Stimulated activated naive CD8-positive, alpha-beta T cell treated with anti-CD3 and anti-CD28 coated beads, Interleukin-15, amount 100 ng/mL, for 72 hours (primary cell): ENCODE measurements around the gene BHLHE41.
A peak's percentile ranks its signal among the peaks of the same experiment; 100 is the strongest.

Experiments used
- ATAC-seq: fragments of 150-1000 bp; cut with Tn5 transposase; 2 replicates; pipeline ENCODE4 v1.10.0; 2021; ENCODE audit warnings: mild to moderate bottlenecking, moderate library complexity
- DNase-seq, 2 donors: peaks; one replicate each; pipeline ENCODE4 v3.0.0; 2021 to 2022
- H3K27ac Mint-ChIP-seq, 2 donors: one replicate each; pipeline ENCODE4 v1.8.0; 2022; ENCODE audit warnings: mild to moderate bottlenecking in 2 of 2, mixed read lengths in 2 of 2, moderate library complexity in 2 of 2
- H3K27me3 Mint-ChIP-seq: one replicate; pipeline ENCODE4 v1.8.0; 2022; ENCODE audit warnings: mixed read lengths
- H3K4me1 Mint-ChIP-seq: one replicate; pipeline ENCODE4 v1.8.0; 2022; ENCODE audit warnings: mild to moderate bottlenecking, mixed read lengths
- H3K4me3 Mint-ChIP-seq, 2 donors: one replicate each; pipeline ENCODE4 v1.8.0; 2022; ENCODE audit warnings: mild to moderate bottlenecking in 2 of 2, mixed read lengths in 2 of 2, moderate library complexity in 1 of 2
- H3K9me3 Mint-ChIP-seq, 2 donors: one replicate each; pipeline ENCODE4 v1.8.0; 2022; ENCODE audit warnings: mixed read lengths in 2 of 2

Gene BHLHE41

DNA sequence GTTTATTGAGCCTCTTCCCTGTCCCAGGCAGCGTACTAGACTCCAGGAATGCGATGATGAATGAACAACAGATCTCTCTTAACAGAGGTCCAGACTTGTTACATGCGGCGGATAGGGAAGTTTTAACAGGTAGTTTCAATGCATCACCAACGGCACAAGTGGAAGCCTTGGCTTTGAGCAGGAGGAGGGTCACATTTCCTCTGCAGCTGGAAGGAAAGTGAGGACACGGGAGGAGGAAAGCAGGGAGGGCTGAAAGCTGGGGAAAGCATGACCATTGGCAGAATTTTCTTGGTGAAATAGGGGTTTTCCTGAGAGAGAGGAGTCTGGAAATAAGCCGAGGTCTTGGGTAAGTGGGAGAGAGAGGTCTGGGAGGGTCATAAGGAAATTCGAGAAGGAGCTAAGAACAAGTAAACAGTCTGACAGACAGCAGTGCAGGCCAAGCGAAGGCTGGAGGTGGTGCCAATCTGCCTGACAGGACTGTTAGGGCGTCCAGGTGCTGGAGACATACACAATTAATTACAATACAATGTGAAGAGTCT lies 15.4 kb downstream of the BHLHE41 start:
- Mint-ChIP-seq H3K27me3 (peaks cover 33% of the 10 kb centered on the region), H3K27ac (no peak overlapping the region), H3K9me3 (no peaks in the 10 kb centered on the region), H3K4me3 (no peak overlapping the region), H3K4me1 (peaks cover 8% of the 10 kb centered on the region)
- ATAC-seq, result no peak
- no peak for DNase-seq

GRCh38 chr12:26108915-26109314 lies 15.9 kb downstream of the BHLHE41 start:
- DNase-seq (no peak), ATAC-seq (no peak)
- Mint-ChIP-seq H3K27me3 (peaks cover 36% of the 10 kb centered on the region), H3K9me3 (no peaks in the 10 kb centered on the region), H3K4me1 (peaks cover 6% of the 10 kb centered on the region), H3K4me3 (no peak overlapping the region), H3K27ac (no peak overlapping the region)

DNA sequence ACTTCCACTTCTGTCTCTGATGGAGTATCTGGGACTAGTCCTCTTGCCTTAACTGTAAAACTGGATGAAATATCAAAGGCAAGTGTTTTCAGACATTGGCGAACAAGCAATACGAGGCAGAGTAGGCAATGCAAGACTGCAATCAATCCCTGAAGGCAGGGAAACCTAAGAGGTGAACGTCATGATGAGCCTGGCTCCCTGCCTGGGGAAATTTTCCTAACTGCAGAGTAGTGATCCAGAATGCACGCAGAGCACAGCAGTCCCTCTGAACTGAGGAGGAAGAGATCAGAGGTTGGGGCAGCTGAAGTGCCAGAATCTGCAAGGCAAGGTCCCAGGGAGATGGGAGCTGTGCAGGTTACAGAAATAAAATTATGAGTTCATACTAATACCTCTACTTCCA lies 18.5 kb downstream of the BHLHE41 start:
- Mint-ChIP-seq H3K27me3 (peaks cover 31% of the 10 kb centered on the region), H3K9me3 (no peaks in the 10 kb centered on the region), H3K4me1 (no peaks in the 10 kb centered on the region)

DNA sequence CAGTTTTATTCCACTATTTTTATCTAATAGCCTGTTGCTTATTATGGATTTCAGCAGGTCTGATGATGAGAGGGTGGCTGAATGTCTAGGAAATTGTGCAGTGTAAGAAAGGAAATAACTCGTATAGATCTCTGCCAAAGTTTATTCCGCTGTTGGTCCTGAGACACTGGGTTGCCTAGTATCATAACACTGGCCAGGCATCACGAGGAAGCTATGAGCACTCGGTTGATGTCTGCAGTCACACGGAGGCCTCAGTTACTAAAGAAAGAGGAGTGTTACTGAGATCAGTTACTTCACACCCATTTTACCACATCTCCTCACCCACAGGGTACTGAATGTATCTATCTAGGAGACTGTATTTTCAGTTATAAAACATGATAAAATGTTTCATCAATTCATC lies 21.9 kb downstream of the BHLHE41 start:
- no peak overlapping the region for H3K4me3 Mint-ChIP-seq
- H3K4me1 Mint-ChIP-seq, result no peaks in the 10 kb centered on the region
- peaks cover 29% of the 10 kb centered on the region for H3K27me3 Mint-ChIP-seq
- ATAC-seq (no peak), DNase-seq (no peak)
- no peaks in the 10 kb centered on the region for H3K9me3 Mint-ChIP-seq
- no peak overlapping the region for H3K27ac Mint-ChIP-seq

More for the DNA sequence above, 18.5 kb downstream of the BHLHE41 start:
- no peak overlapping the region for H3K27ac Mint-ChIP-seq
- H3K4me3 Mint-ChIP-seq, result no peak overlapping the region
- DNase-seq (no peak), ATAC-seq (no peak)

DNA sequence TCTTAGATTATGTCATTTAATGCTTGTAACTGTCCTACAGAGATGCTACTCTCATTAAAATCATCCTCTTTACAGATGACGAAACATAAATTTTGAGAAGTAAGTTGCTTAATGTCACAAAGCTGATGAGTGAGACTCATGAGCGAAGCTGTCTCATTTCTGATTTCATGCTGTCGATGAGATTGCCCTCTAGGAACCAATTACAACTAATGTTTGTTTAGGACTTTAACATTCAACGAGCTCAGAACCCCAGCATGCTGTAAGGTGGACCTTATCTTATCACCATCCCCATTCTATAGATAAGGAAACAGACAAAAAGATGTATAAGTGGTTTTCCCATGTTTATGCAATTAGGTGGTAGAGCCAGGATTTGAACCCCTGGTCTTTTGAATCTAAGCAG lies 23.1 kb downstream of the BHLHE41 start:
- Mint-ChIP-seq H3K4me1 (no peaks in the 10 kb centered on the region), H3K27ac (no peak overlapping the region), H3K4me3 (no peak overlapping the region), H3K9me3 (no peaks in the 10 kb centered on the region), H3K27me3 (peaks cover 30% of the 10 kb centered on the region)
- no peak for DNase-seq
- no peak for ATAC-seq

GRCh38 chr12:26101350-26101734 lies 23.5 kb downstream of the BHLHE41 start:
- DNase-seq, result no peak
- no peak overlapping the region for H3K4me3 Mint-ChIP-seq
- ATAC-seq, result no peak
- H3K4me1 Mint-ChIP-seq, result no peaks in the 10 kb centered on the region
- H3K27me3 Mint-ChIP-seq, result peaks cover 30% of the 10 kb centered on the region
- H3K9me3 Mint-ChIP-seq, result no peaks in the 10 kb centered on the region
- no peak overlapping the region for H3K27ac Mint-ChIP-seq

DNA sequence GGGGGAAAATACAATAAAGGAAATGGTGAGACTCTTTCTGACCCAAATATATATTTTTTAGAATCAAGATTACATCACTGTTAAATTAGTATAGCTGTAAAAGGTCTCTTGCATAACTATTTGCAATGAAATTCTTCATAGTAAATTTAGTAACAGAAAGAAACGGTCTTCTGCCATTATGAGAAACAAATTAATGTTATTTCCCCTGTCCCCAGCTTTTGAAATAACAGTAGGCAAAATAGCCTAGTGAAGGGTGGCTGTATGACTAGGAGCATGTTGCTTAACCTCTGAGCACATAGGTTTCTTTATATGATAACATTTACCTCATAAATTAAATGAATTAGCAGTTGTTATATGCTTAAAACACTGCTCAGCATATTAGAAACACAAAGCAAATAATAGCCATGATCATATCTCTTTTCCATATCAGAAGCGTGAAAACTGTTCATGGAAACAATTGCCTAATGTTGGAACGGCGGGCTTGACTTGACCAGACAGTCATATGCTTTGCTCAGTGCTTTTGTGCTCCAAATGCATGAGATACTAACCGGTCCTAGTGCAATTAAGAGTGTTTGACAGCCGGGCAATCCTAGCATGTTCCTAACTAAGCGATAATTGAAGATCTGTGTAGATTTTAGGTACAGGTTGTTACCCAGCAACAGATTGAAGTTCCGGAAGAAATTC lies 24.0 kb downstream of the BHLHE41 start:
- H3K27me3 Mint-ChIP-seq, result peaks cover 30% of the 10 kb centered on the region
- ATAC-seq (no peak), DNase-seq (no peak)
- H3K9me3 Mint-ChIP-seq, result no peaks in the 10 kb centered on the region
- H3K4me3 Mint-ChIP-seq, result no peak overlapping the region
- no peak overlapping the region for H3K27ac Mint-ChIP-seq
- H3K4me1 Mint-ChIP-seq, result no peaks in the 10 kb centered on the region

- no peak overlapping the region for H3K27ac Mint-ChIP-seq
- H3K27me3 Mint-ChIP-seq, result peaks cover 21% of the 10 kb centered on the region
- no peaks in the 10 kb centered on the region for H3K4me1 Mint-ChIP-seq
Measured at GRCh38 chr12:26097046-26097878, 27.6 kb downstream of the BHLHE41 start.

GRCh38 chr12:26096036-26096435 lies 28.8 kb downstream of the BHLHE41 start:
- no peak overlapping the region for H3K27ac Mint-ChIP-seq

More at GRCh38 chr12:26097046-26097878, 27.6 kb downstream of the BHLHE41 start:
- DNase-seq (peak; percentile 38 to 42), ATAC-seq (peak; percentile 82)
- no peaks in the 10 kb centered on the region for H3K9me3 Mint-ChIP-seq
- no peak overlapping the region for H3K4me3 Mint-ChIP-seq

DNA sequence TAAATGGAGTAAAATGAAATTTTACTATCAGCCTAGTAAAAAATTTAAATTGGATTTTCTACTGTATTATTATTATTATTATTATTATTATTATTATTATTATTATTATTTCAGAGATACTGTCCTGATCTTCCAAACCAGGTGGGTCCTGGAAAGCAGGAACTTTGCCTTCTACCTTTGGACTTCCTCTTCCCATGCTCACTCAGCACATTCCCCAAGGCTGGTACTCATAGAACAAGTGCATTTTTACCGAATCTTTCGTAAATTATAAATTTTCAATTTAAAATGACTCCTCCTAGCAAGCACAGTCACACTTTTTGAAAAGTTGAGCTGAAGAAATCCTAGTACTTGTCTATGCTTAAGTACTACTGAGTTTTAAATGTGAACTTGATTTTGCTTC lies 29.7 kb downstream of the BHLHE41 start:
- Mint-ChIP-seq H3K27me3 (peaks cover 7% of the 10 kb centered on the region), H3K27ac (no peak overlapping the region), H3K9me3 (no peaks in the 10 kb centered on the region), H3K4me1 (no peaks in the 10 kb centered on the region), H3K4me3 (no peak overlapping the region)
- no peak for ATAC-seq
- no peak for DNase-seq

More at GRCh38 chr12:26096036-26096435, 28.8 kb downstream of the BHLHE41 start:
- DNase-seq (no peak), ATAC-seq (no peak)
- Mint-ChIP-seq H3K9me3 (no peaks in the 10 kb centered on the region), H3K4me3 (no peak overlapping the region), H3K4me1 (no peaks in the 10 kb centered on the region), H3K27me3 (peaks cover 8% of the 10 kb centered on the region)

- H3K4me3 Mint-ChIP-seq, result no peak overlapping the region
- no peaks in the 10 kb centered on the region for H3K4me1 Mint-ChIP-seq
- no peak overlapping the region for H3K27ac Mint-ChIP-seq
- ATAC-seq (no peak), DNase-seq (no peak)
- H3K27me3 Mint-ChIP-seq, result no peaks in the 10 kb centered on the region
- no peaks in the 10 kb centered on the region for H3K9me3 Mint-ChIP-seq
Measured at GRCh38 chr12:26092346-26093105, 32.3 kb downstream of the BHLHE41 start.

GRCh38 chr12:26091822-26092221 lies 33.0 kb downstream of the BHLHE41 start:
- Mint-ChIP-seq H3K9me3 (no peaks in the 10 kb centered on the region), H3K27ac (no peak overlapping the region), H3K27me3 (no peaks in the 10 kb centered on the region), H3K4me1 (no peaks in the 10 kb centered on the region), H3K4me3 (no peak overlapping the region)
- DNase-seq (no peak), ATAC-seq (no peak)

GRCh38 chr12:26090836-26091510 lies 33.9 kb downstream of the BHLHE41 start:
- Mint-ChIP-seq H3K27ac (peak overlapping the region in 1 of 2 donors; percentile 37), H3K27me3 (no peaks in the 10 kb centered on the region), H3K4me1 (no peaks in the 10 kb centered on the region), H3K9me3 (no peaks in the 10 kb centered on the region), H3K4me3 (no peak overlapping the region)
- ATAC-seq, result no peak
- DNase-seq, result no peak

DNA sequence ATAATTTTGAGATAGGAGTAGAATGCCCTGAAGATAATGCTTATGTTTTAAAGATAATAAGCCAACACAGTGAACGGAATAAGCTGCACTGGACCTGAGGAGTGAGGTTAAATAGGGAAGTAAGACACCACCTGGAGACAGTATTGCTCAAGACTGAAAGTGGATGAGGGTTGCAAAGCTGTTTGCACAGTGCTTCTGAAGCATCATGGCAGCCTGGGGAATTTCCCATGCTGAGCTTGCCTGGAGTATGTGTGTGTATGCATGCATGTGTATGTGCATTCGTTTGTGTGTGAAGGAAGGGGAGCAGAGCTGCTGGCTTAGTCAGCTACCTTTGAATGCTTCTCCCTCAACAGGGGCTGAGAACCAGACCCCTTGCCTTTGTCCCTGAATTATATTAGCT lies 35.8 kb downstream of the BHLHE41 start:
- no peak for DNase-seq
- ATAC-seq, result peak; percentile 42

DNA sequence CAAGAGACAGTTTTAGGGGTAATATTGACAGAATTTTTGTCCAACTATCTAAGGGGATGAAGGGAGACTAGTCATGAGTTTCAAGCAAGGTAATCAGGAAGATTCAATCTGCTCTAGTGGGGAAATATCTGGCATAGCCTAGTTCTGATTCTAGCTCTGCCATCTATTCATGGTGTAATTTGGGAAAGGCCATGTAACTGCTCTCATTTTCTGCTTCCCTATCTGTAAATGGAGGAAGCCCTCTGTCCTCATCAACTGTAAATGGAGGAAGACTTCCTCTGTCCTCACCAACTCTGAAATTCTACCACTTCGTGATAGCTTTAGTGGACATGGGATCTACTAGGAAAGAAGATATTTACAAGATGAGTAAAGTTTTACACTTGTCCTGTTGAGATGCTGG lies 37.9 kb downstream of the BHLHE41 start:
- Mint-ChIP-seq H3K4me3 (no peak overlapping the region), H3K4me1 (no peaks in the 10 kb centered on the region), H3K9me3 (peaks cover 8 to 10% of the 10 kb centered on the region in 2 donors), H3K27ac (no peak overlapping the region), H3K27me3 (no peaks in the 10 kb centered on the region)
- DNase-seq (no peak), ATAC-seq (no peak)

More for the DNA sequence above, 35.8 kb downstream of the BHLHE41 start:
- H3K4me3 Mint-ChIP-seq, result no peak overlapping the region
- H3K9me3 Mint-ChIP-seq, result peaks cover 0 to 8% of the 10 kb centered on the region in 2 donors
- no peak overlapping the region for H3K27ac Mint-ChIP-seq
- no peaks in the 10 kb centered on the region for H3K4me1 Mint-ChIP-seq
- no peaks in the 10 kb centered on the region for H3K27me3 Mint-ChIP-seq
